GM12891 (cell line): ENCODE data around the gene ATR.

Experiments used
- PAX5 ChIP-seq: IDR thresholded peaks from 2 replicates; pipeline ENCODE4 v1.6.1; 2011; ENCODE audit warnings: low read length, moderate library complexity, mild to moderate bottlenecking; ENCODE audit not compliant: insufficient read depth, severe bottlenecking
- POLR2A ChIP-seq: IDR thresholded peaks from 2 replicates; pipeline ENCODE4 v1.6.1; 2011; ENCODE audit warnings: low read depth, low read length, control low read depth
- POLR2AphosphoS5 ChIP-seq: IDR thresholded peaks from 2 replicates; pipeline ENCODE4 v1.6.1; 2011; ENCODE audit warnings: low read depth, low read length, control low read depth
- POU2F2 ChIP-seq: IDR thresholded peaks from 2 replicates; pipeline ENCODE4 v1.6.1; 2011; ENCODE audit warnings: low read depth, mild to moderate bottlenecking, control low read depth, low read length, moderate library complexity
- SPI1 ChIP-seq: IDR thresholded peaks from 2 replicates; pipeline ENCODE4 v1.6.1; 2011; ENCODE audit warnings: low read depth, low read length, control low read depth
- TAF1 ChIP-seq: IDR thresholded peaks from 2 replicates; pipeline ENCODE4 v1.6.1; 2011; ENCODE audit warnings: low read depth, low read length, control low read depth

GRCh38 chr3:142507241-142507640, 71.3 kb downstream of the ATR start:
- TF ChIP-seq POLR2A (no peak), POLR2AphosphoS5 (no peak), POU2F2 (no peak), SPI1 (no peak), TAF1 (no peak), PAX5 (no peak)
